ENCODE results near the gene KLHL35. TPM values are rescaled to one million over a fixed set of nuclear protein-coding genes. Genes with fewer than 3 reads are reported as not detected.

The KLHL35 gene
- polyA plus RNA-seq, 4 donors = 0.48 to 1.6 (median 0.82) TPM

Other genes with a start within 250 kb of the KLHL35 start
- gene TPBGL, start 192.4 kb downstream of the KLHL35 start, polyA plus RNA-seq (ENCODE audit: insufficient read length in 4 of 4) = under 1 TPM; 0.10 to 0.20 (median 0.13) TPM
- 10 to 100 TPM; 22.7 to 27.6 (median 25.1) TPM for gene ARRB1, start 81.5 kb downstream of the KLHL35 start, polyA plus RNA-seq (ENCODE audit: insufficient read length in 4 of 4)
- gene RPS3, start 33.7 kb downstream of the KLHL35 start, polyA plus RNA-seq (ENCODE audit: insufficient read length in 4 of 4) = 1,000 to 10,000 TPM; 2,095 to 2,908 (median 2,543) TPM
- gene GDPD5, start 92.7 kb upstream of the KLHL35 start, polyA plus RNA-seq (ENCODE audit: insufficient read length in 4 of 4) = 10 to 100 TPM in 2 of 4 donors, 1 to 10 TPM in 2; 6.7 to 17.4 (median 11.8) TPM
- gene SERPINH1, start 129.1 kb upstream of the KLHL35 start, polyA plus RNA-seq (ENCODE audit: insufficient read length in 4 of 4) = 100 to 1,000 TPM; 306 to 442 (median 334) TPM
- 10 to 100 TPM in 1 of 4 donors, 1 to 10 TPM in 3; 7.9 to 11.6 (median 9.5) TPM for gene MAP6, start 235.8 kb upstream of the KLHL35 start, polyA plus RNA-seq (ENCODE audit: insufficient read length in 4 of 4)